WERI-Rb-1 (cell line): ENCODE data around the gene WBP1L.

Experiments
- DNase-seq: peaks from one replicate; pipeline ENCODE4 v3.0.0-alpha.2; 2020
- H3K27ac ChIP-seq: fragments of 250-450 bp; sonication (Bioruptor Pico); 2 replicates; pipeline ENCODE4 v1.5.1; 2020; ENCODE audit warnings: mild to moderate bottlenecking, moderate library complexity
- H3K27me3 ChIP-seq: fragments of 250-450 bp; sonication (Bioruptor Pico); 2 replicates; pipeline ENCODE4 v1.5.1; 2021; ENCODE audit warnings: mild to moderate bottlenecking, low read depth, moderate library complexity; ENCODE audit not compliant: insufficient read depth, severe bottlenecking
- H3K36me3 ChIP-seq: fragments of 250-450 bp; sonication (Bioruptor Pico); 2 replicates; pipeline ENCODE4 v1.5.1; 2020; ENCODE audit warnings: mild to moderate bottlenecking, moderate library complexity
- H3K4me3 ChIP-seq: 2 replicates; pipeline ENCODE4 v1.5.1; 2011; ENCODE audit warnings: low read depth, mild to moderate bottlenecking, control low read depth, low read length
- H3K9me3 ChIP-seq: fragments of 250-450 bp; sonication (Bioruptor Pico); 2 replicates; pipeline ENCODE4 v1.5.1; 2021; ENCODE audit warnings: mild to moderate bottlenecking, moderate library complexity; ENCODE audit not compliant: severe bottlenecking
- TF ChIP-seq, protein P1 (sequence below): IDR thresholded peaks from 2 replicates; pipeline ENCODE4 v1.5.1; 2011; ENCODE audit warnings: low read depth, mild to moderate bottlenecking, control low read depth, inconsistent platforms, low read length

WBP1L gene

DNA sequence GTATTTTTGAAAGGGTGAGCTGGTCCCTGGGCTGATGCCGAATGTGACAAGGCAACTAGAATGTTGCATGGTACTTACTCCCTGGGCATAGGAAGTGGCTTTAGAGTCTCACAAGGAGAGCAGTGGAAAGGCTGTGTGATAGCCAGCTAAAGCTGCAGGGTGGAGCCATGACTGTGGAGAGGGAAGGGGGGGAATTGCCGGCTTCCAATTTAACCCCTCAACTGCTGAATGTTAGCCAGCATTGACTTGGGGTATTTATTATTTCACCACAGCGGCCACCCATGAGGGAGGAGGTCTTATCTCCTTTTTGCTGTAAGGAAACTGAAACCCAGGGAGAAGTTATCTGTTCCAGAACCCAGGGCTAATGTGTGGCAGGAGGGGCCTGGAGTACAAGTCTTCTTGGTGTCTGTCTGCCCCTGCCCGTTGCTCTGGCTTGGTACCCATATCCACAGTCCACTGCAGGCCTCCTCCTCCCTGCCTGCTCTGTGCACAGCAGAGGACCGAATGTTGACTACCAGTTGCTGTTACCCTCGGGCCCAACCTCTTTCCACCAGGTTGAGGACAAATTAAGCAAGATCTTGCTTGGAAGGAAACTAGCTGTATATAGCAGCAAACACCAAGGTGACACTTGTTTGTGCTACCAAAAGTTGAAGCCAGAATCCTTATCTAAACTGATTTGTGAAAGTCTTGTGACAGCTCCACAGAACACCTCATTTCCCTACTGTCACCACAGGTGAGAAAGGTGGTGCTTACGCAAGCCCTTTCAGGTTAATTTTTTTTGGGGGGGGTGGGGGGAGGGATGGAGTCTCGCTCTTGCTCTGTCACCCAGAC, 37.6 kb downstream of the WBP1L start:
- DNase-seq: peak; percentile 34
- TF ChIP-seq, protein P1, sequence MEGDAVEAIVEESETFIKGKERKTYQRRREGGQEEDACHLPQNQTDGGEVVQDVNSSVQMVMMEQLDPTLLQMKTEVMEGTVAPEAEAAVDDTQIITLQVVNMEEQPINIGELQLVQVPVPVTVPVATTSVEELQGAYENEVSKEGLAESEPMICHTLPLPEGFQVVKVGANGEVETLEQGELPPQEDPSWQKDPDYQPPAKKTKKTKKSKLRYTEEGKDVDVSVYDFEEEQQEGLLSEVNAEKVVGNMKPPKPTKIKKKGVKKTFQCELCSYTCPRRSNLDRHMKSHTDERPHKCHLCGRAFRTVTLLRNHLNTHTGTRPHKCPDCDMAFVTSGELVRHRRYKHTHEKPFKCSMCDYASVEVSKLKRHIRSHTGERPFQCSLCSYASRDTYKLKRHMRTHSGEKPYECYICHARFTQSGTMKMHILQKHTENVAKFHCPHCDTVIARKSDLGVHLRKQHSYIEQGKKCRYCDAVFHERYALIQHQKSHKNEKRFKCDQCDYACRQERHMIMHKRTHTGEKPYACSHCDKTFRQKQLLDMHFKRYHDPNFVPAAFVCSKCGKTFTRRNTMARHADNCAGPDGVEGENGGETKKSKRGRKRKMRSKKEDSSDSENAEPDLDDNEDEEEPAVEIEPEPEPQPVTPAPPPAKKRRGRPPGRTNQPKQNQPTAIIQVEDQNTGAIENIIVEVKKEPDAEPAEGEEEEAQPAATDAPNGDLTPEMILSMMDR: no peak

GRCh38 chr10:102781921-102782557, 38.3 kb downstream of the WBP1L start:
- H3K27ac ChIP-seq: no peak overlapping the region
- TF ChIP-seq, protein P1: no peak
- no peaks in the 10 kb centered on the region for H3K27me3 ChIP-seq
- peaks cover 2% of the 10 kb centered on the region for H3K9me3 ChIP-seq
- H3K4me3 ChIP-seq: no peak overlapping the region
- H3K36me3 ChIP-seq: no peaks in the 10 kb centered on the region
- DNase-seq: no peak

More for the DNA sequence above, 37.6 kb downstream of the WBP1L start:
- no peak overlapping the region for H3K27ac ChIP-seq
- H3K9me3 ChIP-seq: peaks cover 2% of the 10 kb centered on the region
- no peaks in the 10 kb centered on the region for H3K27me3 ChIP-seq
- no peaks in the 10 kb centered on the region for H3K36me3 ChIP-seq
- H3K4me3 ChIP-seq: no peak overlapping the region

- Histone ChIP-seq H3K27me3 (no peaks in the 10 kb centered on the region), H3K36me3 (no peaks in the 10 kb centered on the region), H3K27ac (no peak overlapping the region), H3K9me3 (peaks cover 2% of the 10 kb centered on the region), H3K4me3 (no peak overlapping the region)
- TF ChIP-seq, protein P1: no peak
- no peak for DNase-seq
Observed at GRCh38 chr10:102782673-102783551, 39.2 kb downstream of the WBP1L start.

- H3K36me3 ChIP-seq: no peaks in the 10 kb centered on the region
- no peak overlapping the region for H3K4me3 ChIP-seq
- TF ChIP-seq, protein P1: no peak
- no peaks in the 10 kb centered on the region for H3K27me3 ChIP-seq
- H3K27ac ChIP-seq: no peak overlapping the region
- H3K9me3 ChIP-seq: peaks cover 2% of the 10 kb centered on the region
- DNase-seq: no peak
Observed at GRCh38 chr10:102783568-102783967, 39.8 kb downstream of the WBP1L start.

DNA sequence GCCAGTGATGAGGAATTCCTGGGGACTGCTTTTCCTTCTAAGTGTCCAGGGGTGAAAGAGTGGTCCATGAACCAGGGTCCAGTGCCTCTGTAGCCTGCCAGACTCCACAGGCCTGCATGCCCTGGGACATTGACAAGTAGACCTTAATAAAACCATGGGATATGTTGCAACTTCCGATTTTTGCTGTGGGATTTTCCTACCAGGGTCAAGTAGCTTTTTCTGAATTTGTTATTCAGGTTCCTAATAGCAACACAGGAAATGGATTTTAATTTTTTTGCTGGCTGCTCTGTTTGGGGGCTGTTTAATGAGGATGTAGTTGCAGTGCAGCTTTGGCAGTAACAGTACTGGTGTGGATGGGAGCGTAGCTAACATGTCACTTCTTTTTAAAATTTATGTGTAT, 42.1 kb downstream of the WBP1L start:
- no peaks in the 10 kb centered on the region for H3K27me3 ChIP-seq
- TF ChIP-seq, protein P1: no peak
- H3K4me3 ChIP-seq: no peak overlapping the region
- no peaks in the 10 kb centered on the region for H3K36me3 ChIP-seq
- peaks cover 3% of the 10 kb centered on the region for H3K9me3 ChIP-seq
- no peak for DNase-seq
- no peak overlapping the region for H3K27ac ChIP-seq
